Mesothelial cell of epicardium (in vitro differentiated cells): ENCODE results near the gene TFF1. TPM values are rescaled to one million over a fixed set of nuclear protein-coding genes. Genes with fewer than 3 reads are reported as not detected.

ENCODE experiments used
- DNase-seq, 2 experiments: peaks; one replicate each; pipeline ENCODE4 v3.0.0; 2021; ENCODE audit warnings: low spot score in 2 of 2; ENCODE audit not compliant: unreplicated experiment in 2 of 2
- H3K27ac Mint-ChIP-seq: 2 replicates; pipeline ENCODE4 v1.8.0; 2021; ENCODE audit warnings: mixed read lengths
- H3K27me3 Mint-ChIP-seq: 2 replicates; pipeline ENCODE4 v1.8.0; 2021; ENCODE audit warnings: low read depth, mixed read lengths
- H3K36me3 Mint-ChIP-seq: 2 replicates; pipeline ENCODE4 v1.8.0; 2021; ENCODE audit warnings: mixed read lengths
- H3K4me1 Mint-ChIP-seq: 2 replicates; pipeline ENCODE4 v1.8.0; 2021; ENCODE audit warnings: mixed read lengths
- H3K4me3 Mint-ChIP-seq: 2 replicates; pipeline ENCODE4 v1.8.0; 2021; ENCODE audit warnings: mild to moderate bottlenecking, moderate library complexity, mixed read lengths
- H3K9me3 Mint-ChIP-seq: 2 replicates; pipeline ENCODE4 v1.8.0; 2021; ENCODE audit warnings: mixed read lengths
- CTCF ChIP-seq: fragments of 200-600 bp; sonication (generic); IDR thresholded peaks from one replicate; pipeline ENCODE4 v1.5.0; 2021; ENCODE audit warnings: antibody characterized with exemption; ENCODE audit not compliant: unreplicated experiment
- total RNA-seq: library from RNA; stranded (reverse); gene quantifications from 3 replicates; pipeline ENCODE4 v1.2.1, GENCODE V29; 2021

TFF1 gene
- total RNA-seq, 1 donor from 2014 or later, result not detected

DNA sequence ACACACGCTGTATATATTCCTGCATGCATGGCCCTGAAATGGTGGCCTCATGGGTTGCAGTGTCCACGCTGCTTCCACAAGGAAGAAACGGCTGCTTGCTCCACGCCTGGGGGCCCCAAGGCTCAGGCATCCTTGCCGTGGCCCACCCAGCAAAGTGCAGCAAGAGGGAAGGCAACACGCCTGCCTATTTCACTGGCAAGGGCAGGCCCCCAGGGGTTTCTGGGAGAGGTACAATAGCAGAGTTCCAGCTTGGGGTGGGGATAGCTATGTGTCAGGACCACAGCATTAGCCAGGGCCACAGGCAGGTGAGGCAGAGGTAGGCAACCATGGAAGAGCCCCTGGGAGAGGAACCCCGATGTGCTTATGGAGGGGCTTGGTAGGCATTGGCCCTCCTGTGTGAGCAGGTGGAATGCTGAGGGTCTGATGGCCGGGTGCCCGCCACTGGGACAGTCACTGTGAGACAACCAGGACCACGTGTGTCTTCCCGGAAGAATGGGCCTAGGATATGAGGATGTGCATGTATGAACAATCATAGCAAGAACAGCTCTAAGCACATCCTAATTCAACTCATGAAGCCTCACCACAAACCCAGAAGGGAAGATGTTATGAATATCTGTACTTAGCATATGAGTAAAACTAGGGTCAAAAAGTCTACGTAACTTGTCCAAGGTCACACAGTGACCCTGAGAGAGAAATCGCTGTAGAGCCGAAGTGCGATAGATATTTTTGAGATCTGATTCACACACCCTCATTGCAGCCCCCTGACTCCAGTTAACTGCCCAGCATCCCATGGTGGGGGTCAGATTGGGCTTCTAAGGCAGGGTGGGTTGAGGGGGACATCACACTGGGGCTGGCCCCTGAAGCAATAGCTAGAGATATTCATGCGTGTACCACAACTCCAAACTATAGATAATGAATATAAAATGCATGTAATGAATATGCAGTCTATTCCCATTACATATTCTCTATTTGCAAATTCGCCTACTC, 27.3 kb downstream of the TFF1 start:
- Mint-ChIP-seq H3K9me3 (no peaks in the 10 kb centered on the region), H3K27me3 (peaks cover 2% of the 10 kb centered on the region), H3K27ac (no peak overlapping the region), H3K4me3 (no peak overlapping the region), H3K36me3 (no peaks in the 10 kb centered on the region), H3K4me1 (peaks cover 7% of the 10 kb centered on the region)
- TF ChIP-seq CTCF, result no peak
- DNase-seq, result no peak

- TF ChIP-seq CTCF, result no peak
- Mint-ChIP-seq H3K4me1 (peaks cover 7% of the 10 kb centered on the region), H3K4me3 (no peak overlapping the region), H3K27me3 (peaks cover 2% of the 10 kb centered on the region), H3K27ac (no peak overlapping the region), H3K36me3 (no peaks in the 10 kb centered on the region), H3K9me3 (no peaks in the 10 kb centered on the region)
- peak in 1 of 2 experiments; percentile 57 for DNase-seq
Observed at GRCh38 chr21:42337830-42338728, 28.3 kb downstream of the TFF1 start.

GRCh38 chr21:42337276-42337675, 29.1 kb downstream of the TFF1 start:
- Mint-ChIP-seq H3K9me3 (no peaks in the 10 kb centered on the region), H3K36me3 (no peaks in the 10 kb centered on the region), H3K4me1 (peaks cover 7% of the 10 kb centered on the region), H3K4me3 (no peak overlapping the region), H3K27ac (no peak overlapping the region), H3K27me3 (peaks cover 7% of the 10 kb centered on the region)
- no peak for TF ChIP-seq CTCF
- peak in 1 of 2 experiments; percentile 5 for DNase-seq

DNA sequence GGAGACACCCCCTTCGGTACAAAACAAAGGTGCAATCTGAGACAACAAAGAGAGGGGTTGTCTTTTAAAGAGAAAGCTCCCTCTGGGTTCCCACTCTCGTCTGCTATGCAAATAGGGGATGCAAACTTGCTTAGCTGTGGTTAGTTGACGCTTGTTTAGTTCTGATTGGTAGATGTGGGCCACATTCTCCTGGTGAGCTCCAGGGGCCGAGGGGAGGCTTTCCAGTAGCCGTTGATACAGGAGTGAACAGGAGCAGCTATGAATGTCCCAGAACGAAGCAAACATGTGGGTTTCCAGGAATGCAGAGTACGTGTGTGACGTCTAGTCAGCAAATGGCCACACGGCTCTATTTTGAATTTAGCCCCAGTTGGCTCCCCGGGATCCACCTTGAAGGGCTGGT, 30.3 kb downstream of the TFF1 start:
- Mint-ChIP-seq H3K27ac (no peak overlapping the region), H3K4me3 (peak overlapping the region; percentile 24), H3K36me3 (no peaks in the 10 kb centered on the region), H3K27me3 (peaks cover 10% of the 10 kb centered on the region), H3K9me3 (peaks cover 12% of the 10 kb centered on the region), H3K4me1 (peaks cover 7% of the 10 kb centered on the region)
- peak in 1 of 2 experiments; percentile 35 for DNase-seq
- TF ChIP-seq CTCF, result no peak

- no peak for TF ChIP-seq CTCF
- Mint-ChIP-seq H3K4me1 (peaks cover 7% of the 10 kb centered on the region), H3K27ac (no peak overlapping the region), H3K36me3 (no peaks in the 10 kb centered on the region), H3K27me3 (peaks cover 23% of the 10 kb centered on the region), H3K4me3 (no peak overlapping the region), H3K9me3 (peaks cover 29% of the 10 kb centered on the region)
- DNase-seq, result peak in 1 of 2 experiments; percentile 10
Observed at GRCh38 chr21:42332557-42333317, 33.6 kb downstream of the TFF1 start.
